ENCODE measurements around the gene PRPF39.

PRPF39 gene

DNA sequence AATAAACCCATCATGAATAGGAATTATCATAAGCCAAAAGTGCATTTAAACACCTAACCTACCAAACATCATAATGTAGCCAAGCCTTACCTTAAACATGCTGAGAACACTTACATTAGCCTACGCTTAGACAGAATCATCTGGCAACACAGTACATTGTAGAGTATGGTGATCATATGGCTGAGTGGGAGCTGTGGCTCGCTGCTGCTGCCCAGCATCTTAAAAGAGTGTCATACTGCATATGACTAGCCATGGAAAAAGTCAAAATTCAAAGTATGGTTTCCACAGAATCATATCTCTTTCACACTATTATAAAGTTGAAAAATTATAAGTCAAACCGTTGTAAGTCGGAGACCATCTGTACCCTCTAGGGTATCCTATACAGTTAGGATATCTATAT lies 32.0 kb upstream of the PRPF39 start:
- CTCF ChIA-PET: interaction anchor here (0.5 kb wide), 1 partner anchor 66 kb away, joined by 7 read pairs; no protein-coding TSS in a partner anchor

DNA sequence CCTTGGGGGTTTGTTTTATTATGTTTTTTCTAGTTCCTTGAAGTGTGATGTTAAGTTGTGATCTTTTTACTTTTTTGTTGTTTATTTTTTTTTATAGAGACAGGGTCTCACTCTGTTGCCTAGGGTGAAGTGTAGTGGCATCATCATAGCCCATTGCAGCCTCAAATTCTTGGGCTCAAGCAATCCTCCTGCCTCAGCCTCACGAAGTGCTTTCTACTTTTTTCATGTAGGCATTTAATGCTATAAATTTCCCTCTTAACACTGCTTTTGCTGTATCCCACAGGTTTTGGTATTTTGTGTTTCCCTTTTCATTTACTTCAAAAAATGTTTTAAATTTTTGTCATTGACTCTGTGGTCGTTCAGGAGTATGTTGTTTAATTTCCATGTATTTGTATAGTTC lies 26.6 kb upstream of the PRPF39 start:
- no peaks in the 10 kb centered on the region for H3K9me3 ChIP-seq (ENCODE audit: control insufficient read depth, insufficient read depth, low read depth, low read length)
- peaks cover 21 to 35% of the 10 kb centered on the region in 2 experiments for H3K36me3 ChIP-seq (ENCODE audit: control insufficient read depth in 2 of 2, insufficient read depth in 1 of 2, low read length in 2 of 2)
- H3K4me1 ChIP-seq (ENCODE audit: control insufficient read depth, insufficient read depth, low read length): no peaks in the 10 kb centered on the region
- H3K4me3 ChIP-seq (ENCODE audit: low read depth, low read length): no peak overlapping the region
- H3K27ac ChIP-seq (ENCODE audit: extremely low read depth, low read depth, low read length): no peak overlapping the region
- ChIA-PET CTCF (interaction anchor here (0.6 kb wide), 1 partner anchor 212 kb away, joined by 3 read pairs; no protein-coding TSS in a partner anchor), POLR2A (no interaction called here)
- no peak for TF ChIP-seq ZBTB44 (tag by site-specific recombination; IDR thresholded peaks at IDR 0.05)
- no peak for TF ChIP-seq ZNF624 (tag by site-specific recombination; IDR thresholded peaks at IDR 0.05)
- TF ChIP-seq HOXA7 (CRISPR knock-in tag; IDR thresholded peaks at IDR 0.05; ENCODE audit: borderline replicate concordance): no peak
- no peak for TF ChIP-seq ZNF670 (tag by site-specific recombination; IDR thresholded peaks at IDR 0.05; ENCODE audit: low read depth)
- no peak for TF ChIP-seq ZNF10 (tag by site-specific recombination; IDR thresholded peaks at IDR 0.05)
- no peak for TF ChIP-seq ZNF24 (tag by site-specific recombination; IDR thresholded peaks at IDR 0.05)
- TF ChIP-seq ZNF2 (tag by site-specific recombination; IDR thresholded peaks at IDR 0.05): no peak
- no peak for TF ChIP-seq ZNF585B (tag by site-specific recombination; IDR thresholded peaks at IDR 0.05)
- TF ChIP-seq ZBTB11 (tag by site-specific recombination; conservative IDR thresholded peaks at IDR 0.05; ENCODE audit: low read depth): no peak
- TF ChIP-seq KLF7 (tag by site-specific recombination; IDR thresholded peaks at IDR 0.05; ENCODE audit: borderline replicate concordance): no peak
- TF ChIP-seq, protein P1, sequence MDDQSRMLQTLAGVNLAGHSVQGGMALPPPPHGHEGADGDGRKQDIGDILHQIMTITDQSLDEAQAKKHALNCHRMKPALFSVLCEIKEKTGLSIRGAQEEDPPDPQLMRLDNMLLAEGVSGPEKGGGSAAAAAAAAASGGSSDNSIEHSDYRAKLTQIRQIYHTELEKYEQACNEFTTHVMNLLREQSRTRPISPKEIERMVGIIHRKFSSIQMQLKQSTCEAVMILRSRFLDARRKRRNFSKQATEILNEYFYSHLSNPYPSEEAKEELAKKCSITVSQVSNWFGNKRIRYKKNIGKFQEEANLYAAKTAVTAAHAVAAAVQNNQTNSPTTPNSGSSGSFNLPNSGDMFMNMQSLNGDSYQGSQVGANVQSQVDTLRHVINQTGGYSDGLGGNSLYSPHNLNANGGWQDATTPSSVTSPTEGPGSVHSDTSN (CRISPR knock-in tag; IDR thresholded peaks at IDR 0.05): no peak
- no peak for TF ChIP-seq HOXC10 (CRISPR knock-in tag; IDR thresholded peaks at IDR 0.05)
- TF ChIP-seq, protein P2, sequence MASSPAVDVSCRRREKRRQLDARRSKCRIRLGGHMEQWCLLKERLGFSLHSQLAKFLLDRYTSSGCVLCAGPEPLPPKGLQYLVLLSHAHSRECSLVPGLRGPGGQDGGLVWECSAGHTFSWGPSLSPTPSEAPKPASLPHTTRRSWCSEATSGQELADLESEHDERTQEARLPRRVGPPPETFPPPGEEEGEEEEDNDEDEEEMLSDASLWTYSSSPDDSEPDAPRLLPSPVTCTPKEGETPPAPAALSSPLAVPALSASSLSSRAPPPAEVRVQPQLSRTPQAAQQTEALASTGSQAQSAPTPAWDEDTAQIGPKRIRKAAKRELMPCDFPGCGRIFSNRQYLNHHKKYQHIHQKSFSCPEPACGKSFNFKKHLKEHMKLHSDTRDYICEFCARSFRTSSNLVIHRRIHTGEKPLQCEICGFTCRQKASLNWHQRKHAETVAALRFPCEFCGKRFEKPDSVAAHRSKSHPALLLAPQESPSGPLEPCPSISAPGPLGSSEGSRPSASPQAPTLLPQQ (tag by site-specific recombination; IDR thresholded peaks at IDR 0.05): no peak
- TF ChIP-seq ZNF350 (tag by site-specific recombination; IDR thresholded peaks at IDR 0.05): no peak

More for the DNA sequence above, 32.0 kb upstream of the PRPF39 start:
- POLR2A ChIA-PET: interaction anchor here (0.6 kb wide), 1 partner anchor 143 kb away, joined by 4 read pairs; no protein-coding TSS in a partner anchor
- Histone ChIP-seq H3K27ac (ENCODE audit: extremely low read depth, low read depth, low read length) (no peak overlapping the region), H3K4me3 (ENCODE audit: low read depth, low read length) (no peak overlapping the region), H3K4me1 (ENCODE audit: control insufficient read depth, insufficient read depth, low read length) (no peaks in the 10 kb centered on the region), H3K36me3 (ENCODE audit: control insufficient read depth in 2 of 2, insufficient read depth in 1 of 2, low read length in 2 of 2) (peaks cover 35 to 37% of the 10 kb centered on the region in 2 experiments), H3K9me3 (ENCODE audit: control insufficient read depth, insufficient read depth, low read depth, low read length) (no peaks in the 10 kb centered on the region)
- TF ChIP-seq TRIM28 (IDR thresholded peaks at IDR 0.05; ENCODE audit: borderline replicate concordance, low read length) (no peak), KLF9 (tag by site-specific recombination; IDR thresholded peaks at IDR 0.05; ENCODE audit: low read depth) (no peak), ZNF777 (tag by site-specific recombination; IDR thresholded peaks at IDR 0.05; ENCODE audit: borderline replicate concordance) (no peak), ZNF18 (tag by site-specific recombination; IDR thresholded peaks at IDR 0.05) (no peak), ZBTB48 (tag by site-specific recombination; IDR thresholded peaks at IDR 0.05) (no peak), ZNF626 (tag by site-specific recombination; IDR thresholded peaks at IDR 0.05) (no peak), ZNF292 (tag by site-specific recombination; IDR thresholded peaks at IDR 0.05; ENCODE audit: borderline replicate concordance, low read depth) (no peak)
- TF ChIP-seq, protein P3, sequence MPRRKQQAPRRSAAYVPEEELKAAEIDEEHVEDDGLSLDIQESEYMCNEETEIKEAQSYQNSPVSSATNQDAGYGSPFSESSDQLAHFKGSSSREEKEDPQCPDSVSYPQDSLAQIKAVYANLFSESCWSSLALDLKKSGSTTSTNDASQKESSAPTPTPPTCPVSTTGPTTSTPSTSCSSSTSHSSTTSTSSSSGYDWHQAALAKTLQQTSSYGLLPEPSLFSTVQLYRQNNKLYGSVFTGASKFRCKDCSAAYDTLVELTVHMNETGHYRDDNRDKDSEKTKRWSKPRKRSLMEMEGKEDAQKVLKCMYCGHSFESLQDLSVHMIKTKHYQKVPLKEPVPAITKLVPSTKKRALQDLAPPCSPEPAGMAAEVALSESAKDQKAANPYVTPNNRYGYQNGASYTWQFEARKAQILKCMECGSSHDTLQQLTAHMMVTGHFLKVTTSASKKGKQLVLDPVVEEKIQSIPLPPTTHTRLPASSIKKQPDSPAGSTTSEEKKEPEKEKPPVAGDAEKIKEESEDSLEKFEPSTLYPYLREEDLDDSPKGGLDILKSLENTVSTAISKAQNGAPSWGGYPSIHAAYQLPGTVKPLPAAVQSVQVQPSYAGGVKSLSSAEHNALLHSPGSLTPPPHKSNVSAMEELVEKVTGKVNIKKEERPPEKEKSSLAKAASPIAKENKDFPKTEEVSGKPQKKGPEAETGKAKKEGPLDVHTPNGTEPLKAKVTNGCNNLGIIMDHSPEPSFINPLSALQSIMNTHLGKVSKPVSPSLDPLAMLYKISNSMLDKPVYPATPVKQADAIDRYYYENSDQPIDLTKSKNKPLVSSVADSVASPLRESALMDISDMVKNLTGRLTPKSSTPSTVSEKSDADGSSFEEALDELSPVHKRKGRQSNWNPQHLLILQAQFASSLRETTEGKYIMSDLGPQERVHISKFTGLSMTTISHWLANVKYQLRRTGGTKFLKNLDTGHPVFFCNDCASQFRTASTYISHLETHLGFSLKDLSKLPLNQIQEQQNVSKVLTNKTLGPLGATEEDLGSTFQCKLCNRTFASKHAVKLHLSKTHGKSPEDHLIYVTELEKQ (tag by site-specific recombination; IDR thresholded peaks at IDR 0.05; ENCODE audit: borderline replicate concordance): no peak

All from HEK293 (cell line).